Measurements from ENCODE around the gene SIVA1.

SIVA1 gene

DNA sequence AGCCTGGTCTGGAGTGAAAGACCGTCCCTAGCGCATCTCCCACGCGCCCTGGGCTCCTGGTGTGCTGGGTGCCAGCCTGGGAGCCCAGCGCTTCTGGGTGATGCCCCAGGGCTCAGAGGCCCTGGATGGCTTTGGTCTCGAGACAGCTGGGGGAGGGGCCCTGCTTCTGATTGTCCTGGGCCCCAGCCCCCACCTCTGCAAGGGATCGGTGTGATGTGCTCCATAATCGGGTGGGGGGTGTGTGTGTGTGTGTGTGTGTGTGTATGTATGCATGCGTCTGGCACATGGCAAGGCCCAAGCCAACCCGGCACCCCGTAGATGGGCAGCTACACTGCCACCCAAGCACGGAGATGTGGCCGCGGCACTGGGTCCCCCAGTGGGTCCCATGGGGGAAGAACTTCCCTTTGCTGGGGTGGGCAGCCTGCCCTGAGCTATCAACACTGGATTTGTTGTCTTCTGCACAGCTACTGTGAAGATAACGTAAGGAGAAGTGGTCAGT lies 51.0 kb downstream of the SIVA1 start:
- TF ChIP-seq, protein P1, sequence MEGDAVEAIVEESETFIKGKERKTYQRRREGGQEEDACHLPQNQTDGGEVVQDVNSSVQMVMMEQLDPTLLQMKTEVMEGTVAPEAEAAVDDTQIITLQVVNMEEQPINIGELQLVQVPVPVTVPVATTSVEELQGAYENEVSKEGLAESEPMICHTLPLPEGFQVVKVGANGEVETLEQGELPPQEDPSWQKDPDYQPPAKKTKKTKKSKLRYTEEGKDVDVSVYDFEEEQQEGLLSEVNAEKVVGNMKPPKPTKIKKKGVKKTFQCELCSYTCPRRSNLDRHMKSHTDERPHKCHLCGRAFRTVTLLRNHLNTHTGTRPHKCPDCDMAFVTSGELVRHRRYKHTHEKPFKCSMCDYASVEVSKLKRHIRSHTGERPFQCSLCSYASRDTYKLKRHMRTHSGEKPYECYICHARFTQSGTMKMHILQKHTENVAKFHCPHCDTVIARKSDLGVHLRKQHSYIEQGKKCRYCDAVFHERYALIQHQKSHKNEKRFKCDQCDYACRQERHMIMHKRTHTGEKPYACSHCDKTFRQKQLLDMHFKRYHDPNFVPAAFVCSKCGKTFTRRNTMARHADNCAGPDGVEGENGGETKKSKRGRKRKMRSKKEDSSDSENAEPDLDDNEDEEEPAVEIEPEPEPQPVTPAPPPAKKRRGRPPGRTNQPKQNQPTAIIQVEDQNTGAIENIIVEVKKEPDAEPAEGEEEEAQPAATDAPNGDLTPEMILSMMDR (IDR thresholded peaks at IDR 0.05; ENCODE audit: low read depth, low read length), result no peak
- no peak for DNase-seq (ENCODE audit: extremely low read depth, low read depth)

DNA sequence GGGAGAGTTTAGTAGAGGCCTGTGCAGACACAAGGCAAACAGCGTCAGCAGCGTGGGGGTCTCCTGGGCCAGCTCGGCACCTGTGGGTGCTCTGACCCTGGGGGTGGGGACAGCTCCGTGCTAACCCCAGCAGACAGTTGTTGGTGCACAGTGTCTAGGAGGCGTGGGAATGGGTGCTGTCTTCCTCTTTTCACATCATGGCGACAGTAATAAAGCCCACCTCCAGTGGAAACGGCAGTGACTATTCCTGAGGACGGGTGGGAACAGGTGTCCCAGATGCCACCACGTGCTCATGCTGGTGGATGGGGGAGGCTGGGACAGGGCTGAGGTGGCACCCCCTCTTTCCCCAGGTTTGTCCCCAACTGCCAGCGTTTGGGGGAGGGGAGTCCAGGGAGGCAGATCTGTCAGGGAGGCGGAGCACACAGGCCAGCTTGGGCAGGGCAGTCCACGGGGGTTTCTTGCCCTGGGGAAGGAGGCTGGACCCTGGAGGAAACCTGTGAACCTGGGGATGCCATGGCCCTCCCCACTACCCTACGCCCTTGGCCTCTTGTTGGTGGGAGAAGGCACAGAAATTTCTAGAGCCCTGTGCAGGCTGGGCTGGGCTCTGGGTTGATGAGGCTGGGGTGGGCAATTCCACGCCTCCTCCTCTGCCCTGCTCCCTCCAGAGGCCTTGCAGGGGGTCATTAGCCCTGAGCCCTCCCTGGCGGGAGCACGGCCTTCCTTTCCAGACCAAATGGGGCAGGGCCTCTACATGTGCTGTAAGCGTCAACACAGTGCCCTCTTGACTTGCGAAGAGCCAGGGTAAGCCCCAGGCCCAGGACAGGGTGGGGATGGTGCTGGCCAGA lies 51.8 kb downstream of the SIVA1 start:
- TF ChIP-seq, protein P1 (IDR thresholded peaks at IDR 0.05; ENCODE audit: low read depth, low read length), result no peak

DNA sequence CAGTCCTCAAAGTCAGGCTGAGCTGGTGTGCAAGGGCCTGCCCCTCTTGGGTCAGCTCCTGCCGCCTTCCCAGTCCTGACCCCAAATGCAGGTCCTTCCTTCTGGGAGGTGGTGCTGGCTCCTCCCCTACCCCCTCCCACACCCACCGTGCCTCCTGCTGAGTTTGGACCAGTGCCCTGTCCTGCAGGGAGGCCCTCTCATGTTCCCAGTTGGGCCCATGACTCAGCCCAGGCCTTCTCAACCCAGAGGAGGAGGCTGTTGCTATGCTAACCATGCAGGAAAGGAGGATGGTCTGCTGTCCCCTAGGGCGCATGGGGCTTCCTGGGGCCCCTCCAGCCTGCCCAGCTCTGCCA lies 52.4 kb downstream of the SIVA1 start:
- DNase-seq (ENCODE audit: extremely low read depth, low read depth), result no peak
- TF ChIP-seq, protein P1 (IDR thresholded peaks at IDR 0.05; ENCODE audit: low read depth, low read length), result no peak

More for the DNA sequence above, 51.8 kb downstream of the SIVA1 start:
- DNase-seq (ENCODE audit: extremely low read depth, low read depth), result no peak

DNA sequence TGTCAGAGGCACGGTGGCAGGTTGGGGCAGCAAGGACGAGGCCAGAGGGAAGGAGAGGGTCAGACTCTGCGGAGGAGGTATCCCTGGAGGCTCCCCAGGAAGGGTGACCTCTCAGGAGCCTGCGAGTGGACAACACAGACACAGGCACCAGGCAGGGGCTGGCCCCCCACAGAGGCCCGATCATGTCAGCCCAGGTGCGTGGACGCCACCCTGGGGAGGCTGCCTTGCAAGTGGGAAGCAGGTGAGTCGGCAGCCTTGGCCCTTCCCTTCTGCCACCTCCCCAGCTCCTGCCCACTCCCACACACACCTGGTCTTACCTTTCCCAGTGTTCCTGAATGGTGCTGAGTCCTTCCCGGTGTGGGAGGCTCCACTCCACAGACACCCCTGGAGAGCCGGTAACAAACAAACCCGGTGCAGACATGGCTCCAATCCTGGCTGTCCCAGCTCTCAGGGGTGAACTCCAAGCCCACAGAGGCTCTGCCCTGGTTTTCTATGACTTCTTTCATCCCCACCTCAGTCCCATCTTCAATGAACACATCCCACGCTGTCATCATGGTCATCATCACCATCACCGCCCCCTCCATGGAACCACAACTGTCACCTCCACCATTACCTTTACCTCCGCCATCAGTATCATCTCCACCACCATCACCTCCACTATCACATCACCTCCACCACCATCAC lies 53.1 kb downstream of the SIVA1 start:
- TF ChIP-seq, protein P1 (IDR thresholded peaks at IDR 0.05; ENCODE audit: low read depth, low read length), result no peak
- DNase-seq (ENCODE audit: extremely low read depth, low read depth), result no peak

DNA sequence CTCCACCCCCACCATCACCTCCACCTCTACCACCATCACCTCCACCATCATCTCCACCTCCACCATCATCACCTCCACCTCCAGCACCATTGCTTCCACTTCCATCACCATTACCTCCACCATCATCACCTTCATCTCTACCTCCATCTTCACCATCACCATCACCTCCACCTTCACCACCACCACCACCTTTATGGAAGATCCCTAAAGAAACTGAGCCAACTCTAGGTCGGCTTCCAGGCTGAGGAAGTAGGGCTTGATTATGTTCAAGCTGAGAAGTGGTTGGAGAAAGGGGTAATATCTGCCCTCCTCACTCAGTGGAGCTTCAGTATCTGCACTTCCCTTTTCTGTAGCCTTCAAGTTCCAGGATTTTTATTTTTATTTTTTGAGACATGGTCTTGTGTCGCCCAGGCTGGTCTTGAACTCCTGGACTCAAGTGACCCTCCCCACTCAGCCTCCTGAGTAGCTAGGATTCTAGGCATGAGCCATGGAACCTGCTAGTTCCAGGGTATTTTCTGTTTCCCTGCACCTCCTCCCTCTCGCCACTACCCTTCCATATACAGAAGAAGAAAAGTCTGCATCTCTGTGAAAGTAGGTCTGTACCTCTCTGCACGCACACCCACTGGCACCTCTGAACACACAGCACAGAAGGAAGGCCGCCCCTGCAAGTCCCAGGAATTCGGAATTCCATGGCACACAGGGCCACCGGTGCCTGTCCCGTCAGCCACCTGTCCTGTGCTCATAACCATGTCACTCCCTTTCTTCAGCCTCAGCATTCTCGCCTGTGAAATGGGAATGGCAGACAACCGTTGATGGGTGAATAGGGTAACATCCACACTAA lies 53.9 kb downstream of the SIVA1 start:
- TF ChIP-seq, protein P1 (IDR thresholded peaks at IDR 0.05; ENCODE audit: low read depth, low read length), result no peak
- no peak for DNase-seq (ENCODE audit: extremely low read depth, low read depth)

DNA sequence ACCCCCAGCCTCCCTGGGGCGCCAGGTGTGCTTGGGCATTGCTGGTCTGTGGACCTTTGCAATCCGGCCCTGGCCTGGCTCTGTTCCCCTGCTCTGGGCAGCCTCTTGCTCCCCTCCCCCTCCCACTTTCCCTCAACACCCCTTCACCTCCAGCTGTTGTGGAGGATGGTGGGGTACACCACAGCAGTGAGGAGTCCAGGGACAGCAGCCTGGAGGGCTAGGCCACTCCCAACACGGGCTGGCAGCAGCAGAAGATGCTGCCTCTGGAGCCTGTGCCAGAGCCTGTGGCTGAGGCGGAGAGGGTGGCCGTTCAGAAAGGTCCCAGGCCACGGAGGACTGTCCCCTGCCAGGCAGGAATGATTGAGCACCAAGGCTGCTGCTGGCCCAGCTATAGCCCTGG lies 55.5 kb downstream of the SIVA1 start:
- no peak for DNase-seq (ENCODE audit: extremely low read depth, low read depth)
- TF ChIP-seq, protein P1 (IDR thresholded peaks at IDR 0.05; ENCODE audit: low read depth, low read length), result no peak

Data from AG09319 (cell line).